ENCODE measurements around the gene BCAS3. TPM values are rescaled to one million over a fixed set of nuclear protein-coding genes. Genes with fewer than 3 reads are reported as not detected.

BCAS3 gene
- total RNA-seq, 2 experiments from 2014 or later = 13.4 to 14.5 TPM

GRCh38 chr17:61282377-61282776, 604.7 kb downstream of the BCAS3 start:
- no TSS peak for BruUV-seq (replicated peaks)

DNA sequence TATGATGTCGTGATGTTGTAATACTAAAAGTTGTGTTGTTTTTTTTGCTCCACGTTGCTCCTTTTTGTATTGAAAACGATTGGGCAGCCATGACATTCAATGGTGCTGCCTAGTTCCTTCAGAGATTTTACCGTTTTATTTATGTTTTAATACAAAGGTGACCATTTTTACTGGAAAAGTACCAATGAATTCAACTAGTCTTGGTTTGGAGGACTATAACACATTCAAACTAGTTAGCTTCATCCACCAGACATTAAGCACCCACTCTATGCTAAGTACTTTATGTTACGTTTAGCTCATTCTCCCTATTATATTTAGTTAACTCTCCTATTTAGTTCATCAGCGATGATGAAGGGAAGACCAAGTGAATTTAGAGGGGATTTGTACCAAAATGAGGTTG, 605.4 kb downstream of the BCAS3 start:
- H2AFZ ChIP-seq (ENCODE audit: low read length) = no peak overlapping the region
- no TSS peak for BruUV-seq (replicated peaks)
- H3K9me2 ChIP-seq (ENCODE audit: insufficient read depth, low read length) = no peaks in the 10 kb centered on the region
- ChIA-PET CTCF (ENCODE audit: unreplicated experiment) (no interaction called here), POLR2A (interaction anchor here (0.7 kb wide), 2 partner anchors 12 to 24 kb away, joined by 3 read pairs; no protein-coding TSS in a partner anchor)
- no peaks in the 10 kb centered on the region for H3K79me2 ChIP-seq (ENCODE audit: insufficient read depth, low read depth, low read length)
- DNase-seq (ENCODE audit: low spot score) = no peak
- no peaks in the 10 kb centered on the region for H4K20me1 ChIP-seq (ENCODE audit: insufficient read depth, low read length)
- TF ChIP-seq CTCF (conservative IDR thresholded peaks at IDR 0.05; ENCODE audit: low read length) (no peak), EZH2phosphoT487 (IDR thresholded peaks at IDR 0.05; ENCODE audit: borderline replicate concordance, low read depth, low read length) (no peak)
- no peaks in the 10 kb centered on the region for H3K36me3 ChIP-seq (ENCODE audit: insufficient read depth, low read length)
- H3K4me3 ChIP-seq (ENCODE audit: low read depth, low read length, poor library complexity, severe bottlenecking) = no peak overlapping the region
- no peaks in the 10 kb centered on the region for H3K9me3 ChIP-seq (ENCODE audit: low read length)
- intact Hi-C loops (cut with micrococcal nuclease; ENCODE audit: unreplicated experiment) = no loop called here
- no peak overlapping the region for H3K4me2 ChIP-seq (ENCODE audit: low read length)
- no peak overlapping the region for H3K27ac ChIP-seq (ENCODE audit: low read depth, low read length, poor library complexity, severe bottlenecking)
- no peaks in the 10 kb centered on the region for H3K4me1 ChIP-seq (ENCODE audit: insufficient read depth, low read length, poor library complexity, severe bottlenecking)

More at GRCh38 chr17:61282377-61282776, 604.7 kb downstream of the BCAS3 start:
- Histone ChIP-seq H4K20me1 (ENCODE audit: insufficient read depth, low read length) (no peaks in the 10 kb centered on the region), H3K79me2 (ENCODE audit: insufficient read depth, low read depth, low read length) (no peaks in the 10 kb centered on the region), H2AFZ (ENCODE audit: low read length) (no peak overlapping the region), H3K36me3 (ENCODE audit: insufficient read depth, low read length) (no peaks in the 10 kb centered on the region), H3K27ac (ENCODE audit: low read depth, low read length, poor library complexity, severe bottlenecking) (no peak overlapping the region), H3K4me2 (ENCODE audit: low read length) (no peak overlapping the region), H3K4me3 (ENCODE audit: low read depth, low read length, poor library complexity, severe bottlenecking) (no peak overlapping the region), H3K9me2 (ENCODE audit: insufficient read depth, low read length) (no peaks in the 10 kb centered on the region), H3K4me1 (ENCODE audit: insufficient read depth, low read length, poor library complexity, severe bottlenecking) (no peaks in the 10 kb centered on the region), H3K9me3 (ENCODE audit: low read length) (no peaks in the 10 kb centered on the region)
- TF ChIP-seq EZH2phosphoT487 (IDR thresholded peaks at IDR 0.05; ENCODE audit: borderline replicate concordance, low read depth, low read length) (no peak), CTCF (conservative IDR thresholded peaks at IDR 0.05; ENCODE audit: low read length) (no peak)
- intact Hi-C loops (cut with micrococcal nuclease; ENCODE audit: unreplicated experiment) = no loop called here
- no peak for DNase-seq (ENCODE audit: low spot score)
- POLR2A ChIA-PET = no interaction called here
- CTCF ChIA-PET (ENCODE audit: unreplicated experiment) = no interaction called here

- H2AFZ ChIP-seq (ENCODE audit: low read length) = no peak overlapping the region
- H3K4me2 ChIP-seq (ENCODE audit: low read length) = no peak overlapping the region
- TF ChIP-seq EZH2phosphoT487 (IDR thresholded peaks at IDR 0.05; ENCODE audit: borderline replicate concordance, low read depth, low read length) (no peak), CTCF (conservative IDR thresholded peaks at IDR 0.05; ENCODE audit: low read length) (no peak)
- ChIA-PET POLR2A (no interaction called here), CTCF (ENCODE audit: unreplicated experiment) (no interaction called here)
- intact Hi-C loops (cut with micrococcal nuclease; ENCODE audit: unreplicated experiment) = no loop called here
- no peaks in the 10 kb centered on the region for H4K20me1 ChIP-seq (ENCODE audit: insufficient read depth, low read length)
- no peaks in the 10 kb centered on the region for H3K9me2 ChIP-seq (ENCODE audit: insufficient read depth, low read length)
- H3K4me1 ChIP-seq (ENCODE audit: insufficient read depth, low read length, poor library complexity, severe bottlenecking) = no peaks in the 10 kb centered on the region
- no peaks in the 10 kb centered on the region for H3K9me3 ChIP-seq (ENCODE audit: low read length)
- no peaks in the 10 kb centered on the region for H3K79me2 ChIP-seq (ENCODE audit: insufficient read depth, low read depth, low read length)
- no TSS peak for BruUV-seq (replicated peaks)
- no peak for DNase-seq (ENCODE audit: low spot score)
- H3K36me3 ChIP-seq (ENCODE audit: insufficient read depth, low read length) = no peaks in the 10 kb centered on the region
- H3K4me3 ChIP-seq (ENCODE audit: low read depth, low read length, poor library complexity, severe bottlenecking) = no peak overlapping the region
- H3K27ac ChIP-seq (ENCODE audit: low read depth, low read length, poor library complexity, severe bottlenecking) = no peak overlapping the region
These were observed 606.5 kb downstream of the BCAS3 start for GRCh38 chr17:61284174-61284573.
